ENCODE measurements around the gene OCIAD2. TPM values are rescaled to one million over a fixed set of nuclear protein-coding genes. Genes with fewer than 3 reads are reported as not detected.
"Not testable (repeated sequence)": the region's sequence is repeated elsewhere in the genome, so short reads cannot be mapped to it uniquely, and the experiment has no call there.

Gene OCIAD2
- total RNA-seq, 1 donor from 2014 or later = 30.6 TPM

DNA sequence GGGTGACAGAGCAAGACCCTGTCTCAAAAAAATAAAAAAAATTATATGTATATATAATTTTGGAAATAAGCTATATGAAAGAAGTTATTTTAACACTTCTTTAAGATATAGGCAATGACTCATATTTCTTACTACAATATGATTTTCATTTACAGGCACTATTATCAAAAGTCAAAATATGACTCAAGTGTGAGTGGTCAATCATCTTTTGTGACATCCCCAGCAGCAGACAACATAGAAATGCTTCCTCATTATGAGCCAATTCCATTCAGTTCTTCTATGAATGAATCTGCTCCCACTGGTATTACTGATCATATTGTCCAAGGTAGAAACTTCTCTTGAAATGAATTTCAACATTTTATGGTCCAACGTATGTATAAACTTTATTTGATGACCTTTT, 54.9 kb downstream of the OCIAD2 start:
- no peaks in the 10 kb centered on the region for H3K27me3 ChIP-seq

DNA sequence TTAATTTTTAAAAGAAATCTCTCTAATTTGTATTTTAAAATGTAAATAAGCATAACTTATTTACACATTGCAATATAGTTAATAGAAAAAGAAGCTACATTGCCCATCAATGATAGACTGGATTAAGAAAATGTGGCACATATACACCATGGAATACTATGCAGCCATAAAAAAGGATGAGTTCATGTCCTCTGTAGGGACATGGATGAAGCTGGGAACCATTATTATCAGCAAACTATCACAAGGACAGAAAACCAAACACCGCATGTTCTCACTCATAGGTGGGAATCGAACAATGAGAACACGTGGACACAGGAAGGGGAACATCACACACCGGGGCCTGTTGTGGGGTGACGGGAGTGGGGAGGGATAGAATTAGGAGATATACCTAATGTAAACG, 57.8 kb downstream of the OCIAD2 start:
- H3K4me1 ChIP-seq; H3K27me3 ChIP-seq; H3K9me3 ChIP-seq; H3K4me3 ChIP-seq; H3K27ac ChIP-seq; ATAC-seq; DNase-seq; intact Hi-C loops (cut with DNase I): not testable (repeated sequence)
- H3K36me3 ChIP-seq = peaks cover 83% of the 10 kb centered on the region

More for the DNA sequence above, 54.9 kb downstream of the OCIAD2 start:
- intact Hi-C loops (cut with DNase I) = no loop called here
- Histone ChIP-seq H3K4me1 (no peaks in the 10 kb centered on the region), H3K36me3 (peaks cover 84% of the 10 kb centered on the region), H3K4me3 (no peak overlapping the region), H3K27ac (no peak overlapping the region), H3K9me3 (no peaks in the 10 kb centered on the region)
- ATAC-seq (no peak), DNase-seq (no peak)
- TF ChIP-seq, protein P1, sequence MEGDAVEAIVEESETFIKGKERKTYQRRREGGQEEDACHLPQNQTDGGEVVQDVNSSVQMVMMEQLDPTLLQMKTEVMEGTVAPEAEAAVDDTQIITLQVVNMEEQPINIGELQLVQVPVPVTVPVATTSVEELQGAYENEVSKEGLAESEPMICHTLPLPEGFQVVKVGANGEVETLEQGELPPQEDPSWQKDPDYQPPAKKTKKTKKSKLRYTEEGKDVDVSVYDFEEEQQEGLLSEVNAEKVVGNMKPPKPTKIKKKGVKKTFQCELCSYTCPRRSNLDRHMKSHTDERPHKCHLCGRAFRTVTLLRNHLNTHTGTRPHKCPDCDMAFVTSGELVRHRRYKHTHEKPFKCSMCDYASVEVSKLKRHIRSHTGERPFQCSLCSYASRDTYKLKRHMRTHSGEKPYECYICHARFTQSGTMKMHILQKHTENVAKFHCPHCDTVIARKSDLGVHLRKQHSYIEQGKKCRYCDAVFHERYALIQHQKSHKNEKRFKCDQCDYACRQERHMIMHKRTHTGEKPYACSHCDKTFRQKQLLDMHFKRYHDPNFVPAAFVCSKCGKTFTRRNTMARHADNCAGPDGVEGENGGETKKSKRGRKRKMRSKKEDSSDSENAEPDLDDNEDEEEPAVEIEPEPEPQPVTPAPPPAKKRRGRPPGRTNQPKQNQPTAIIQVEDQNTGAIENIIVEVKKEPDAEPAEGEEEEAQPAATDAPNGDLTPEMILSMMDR (IDR thresholded peaks at IDR 0.05) = no peak

DNA sequence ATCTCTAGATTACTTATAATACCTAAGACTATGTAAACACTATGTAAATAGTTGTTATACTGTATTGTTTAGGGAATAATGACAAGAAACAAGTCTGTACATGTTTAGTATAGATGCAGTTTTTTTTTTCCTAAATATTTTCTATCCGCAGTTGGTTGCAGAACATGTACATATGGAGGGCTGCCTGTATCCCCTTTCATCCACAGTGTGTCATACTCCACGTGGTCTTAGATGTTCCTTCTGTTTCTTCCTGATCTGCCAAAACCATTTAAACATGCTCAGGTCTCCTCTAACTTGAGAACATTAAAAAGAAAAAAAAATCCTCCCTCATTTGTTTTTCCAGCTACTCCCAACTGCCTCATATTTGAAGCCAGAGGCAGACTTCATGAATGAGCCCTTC, 61.7 kb downstream of the OCIAD2 start:
- intact Hi-C loops (cut with DNase I) = no loop called here

DNA sequence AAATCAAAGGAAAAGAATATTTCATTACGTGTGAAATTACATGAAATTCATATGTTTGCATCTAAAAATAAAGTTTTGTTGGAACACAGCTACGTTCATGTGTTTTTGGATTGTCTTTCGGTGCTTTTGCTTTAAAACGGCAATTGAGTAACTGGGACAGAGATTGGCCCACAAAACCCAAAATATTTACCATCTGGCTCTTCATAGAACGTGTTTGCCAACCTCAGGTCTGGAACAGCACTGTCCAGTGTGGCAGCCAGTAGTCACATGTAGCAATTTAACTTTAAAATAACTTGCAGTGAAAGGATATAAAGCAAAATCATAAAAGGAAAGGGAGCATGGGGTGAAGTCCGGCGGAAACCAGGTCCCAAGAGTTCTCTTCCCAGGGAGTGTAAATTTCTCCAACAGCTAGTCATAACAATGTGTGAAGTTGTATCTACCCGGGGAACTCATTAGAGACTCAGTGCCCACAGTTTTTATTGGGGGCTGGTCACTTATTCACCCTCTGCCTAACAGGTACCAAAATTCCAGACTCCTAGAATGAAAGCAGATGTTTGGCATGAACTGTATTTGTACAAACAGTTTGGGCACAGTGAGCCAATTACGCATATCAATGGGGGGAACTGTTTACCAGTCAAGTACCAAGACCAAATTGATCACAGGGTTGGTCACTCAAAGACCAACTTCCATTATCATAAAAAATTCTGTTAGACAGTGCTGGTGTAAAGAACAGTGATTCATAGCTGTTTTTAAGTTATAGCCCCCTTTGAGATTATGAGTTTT, 65.3 kb downstream of the OCIAD2 start:
- Histone ChIP-seq H3K36me3 (peaks cover 82% of the 10 kb centered on the region), H3K27ac (no peak overlapping the region), H3K4me3 (no peak overlapping the region)

More for the DNA sequence above, 61.7 kb downstream of the OCIAD2 start:
- Histone ChIP-seq H3K4me3 (no peak overlapping the region), H3K4me1 (no peaks in the 10 kb centered on the region), H3K27me3 (no peaks in the 10 kb centered on the region), H3K9me3 (no peaks in the 10 kb centered on the region), H3K36me3 (peaks cover 73% of the 10 kb centered on the region), H3K27ac (no peak overlapping the region)
- TF ChIP-seq, protein P1 (IDR thresholded peaks at IDR 0.05) = no peak
- no peak for ATAC-seq
- DNase-seq = no peak

DNA sequence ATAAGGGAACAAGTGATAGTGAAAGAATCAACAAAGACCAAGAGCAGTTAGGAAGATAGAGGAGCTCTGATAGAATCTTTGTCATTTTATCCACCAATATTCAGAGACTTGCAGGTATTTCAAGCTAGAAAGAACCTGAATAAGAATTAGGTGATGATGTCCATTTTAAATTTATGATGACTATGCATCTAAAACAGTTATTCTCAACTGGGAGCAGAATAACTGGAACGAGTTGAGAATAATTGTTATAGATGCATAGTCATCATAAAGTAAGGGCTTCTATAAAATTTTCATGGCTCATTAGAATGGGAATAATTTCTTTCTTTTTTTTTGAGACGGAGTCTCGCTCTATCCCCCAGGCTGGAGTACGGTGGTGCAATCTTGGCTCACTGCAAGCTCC, 69.9 kb downstream of the OCIAD2 start:
- ATAC-seq = no peak
- TF ChIP-seq, protein P1 (IDR thresholded peaks at IDR 0.05) = no peak
- no peak overlapping the region for H3K4me3 ChIP-seq
- no peak for DNase-seq
- H3K4me1 ChIP-seq = peaks cover 20% of the 10 kb centered on the region
- no peaks in the 10 kb centered on the region for H3K27me3 ChIP-seq
- H3K9me3 ChIP-seq = no peaks in the 10 kb centered on the region
- H3K36me3 ChIP-seq = peaks cover 75% of the 10 kb centered on the region
- intact Hi-C loops (cut with DNase I) = no loop called here
- no peak overlapping the region for H3K27ac ChIP-seq

More for the DNA sequence above, 65.3 kb downstream of the OCIAD2 start:
- Histone ChIP-seq H3K27me3 (no peaks in the 10 kb centered on the region), H3K4me1 (no peaks in the 10 kb centered on the region), H3K9me3 (no peaks in the 10 kb centered on the region)
- TF ChIP-seq, protein P1 (IDR thresholded peaks at IDR 0.05) = no peak
- DNase-seq (no peak), ATAC-seq (no peak)
- intact Hi-C loops (cut with DNase I) = no loop called here

Other genes starting within 250 kb of the OCIAD2 start
- 71.9 TPM for gene FRYL, start 126.5 kb downstream of the OCIAD2 start, total RNA-seq
- gene OCIAD1, start 75.7 kb downstream of the OCIAD2 start, total RNA-seq = 101 TPM
- not detected for gene CWH43, start 79.5 kb upstream of the OCIAD2 start, total RNA-seq